HepG2 (cell line): ENCODE data around the gene NUDCD3. TPM values are rescaled to one million over a fixed set of nuclear protein-coding genes. Genes with fewer than 3 reads are reported as not detected.
A peak's percentile ranks its signal among the peaks of the same experiment; 100 is the strongest.

Source experiments
- FUBP1 ChIP-seq: sonication (generic); formaldehyde crosslinking; IDR thresholded peaks from 2 replicates; pipeline ENCODE4 v1.5.1; 2020; ENCODE audit warnings: missing genetic modification reagents, mild to moderate bottlenecking, borderline replicate concordance
- GLMP ChIP-seq: sonication (generic); formaldehyde crosslinking; IDR thresholded peaks from 2 replicates; pipeline ENCODE4 v1.9.0; 2021; ENCODE audit warnings: missing genetic modification reagents, mild to moderate bottlenecking, borderline replicate concordance
- HINFP ChIP-seq: sonication (generic); formaldehyde crosslinking; IDR thresholded peaks from 2 replicates; pipeline ENCODE4 v1.4.0; 2020; ENCODE audit warnings: low read depth, mild to moderate bottlenecking, missing genetic modification reagents
- HNRNPLL ChIP-seq: fragments of 200-400 bp; formaldehyde crosslinking; IDR thresholded peaks from 2 replicates; pipeline ENCODE4 v1.6.1; 2017; ENCODE audit warnings: mild to moderate bottlenecking, low read depth, low read length; ENCODE audit not compliant: poor library complexity, severe bottlenecking
- HOXA7 ChIP-seq: sonication (generic); formaldehyde crosslinking; IDR thresholded peaks from 2 replicates; pipeline ENCODE4 v1.8.1; 2022; ENCODE audit warnings: mild to moderate bottlenecking, missing genetic modification reagents, moderate library complexity
- KMT2A ChIP-seq: sonication (generic); formaldehyde crosslinking; IDR thresholded peaks from 2 replicates; pipeline ENCODE4 v1.4.0; 2020; ENCODE audit warnings: missing genetic modification reagents
- LBX2 ChIP-seq: sonication (generic); formaldehyde crosslinking; IDR thresholded peaks from 2 replicates; pipeline ENCODE4 v1.5.0; 2020; ENCODE audit warnings: missing genetic modification reagents, mild to moderate bottlenecking, borderline replicate concordance
- TEAD3 ChIP-seq: optimal IDR thresholded peaks from 2 replicates; pipeline ENCODE3; 2016; ENCODE audit warnings: borderline replicate concordance
- ZNF574 ChIP-seq: sonication (generic); formaldehyde crosslinking; IDR thresholded peaks from 2 replicates; pipeline ENCODE4 v1.4.0; 2020; ENCODE audit warnings: missing genetic modification reagents
- ZNF589 ChIP-seq: sonication (generic); formaldehyde crosslinking; conservative IDR thresholded peaks from 2 replicates; pipeline ENCODE4 v1.8.0; 2022; ENCODE audit warnings: mild to moderate bottlenecking, moderate library complexity, missing genetic modification reagents
- ZNF609 ChIP-seq: sonication (generic); formaldehyde crosslinking; IDR thresholded peaks from 2 replicates; pipeline ENCODE4 v1.4.0; 2020; ENCODE audit warnings: mild to moderate bottlenecking, missing genetic modification reagents, borderline replicate concordance
- polyA plus RNA-seq, 8 experiments: library from polyadenylated mRNA; depleted of rRNA in 3 of 8; stranded (reverse) in 7 of 8; unstranded in 1 of 8; fragments of >200 nt; fragmentation: Illumina TruSeq in 4 of 8; extraction: Trizol in 4 of 8; gene quantifications; 2 replicates each; pipeline versions ENCODE4 v1.2.1 to v1.2.3, GENCODE V29; 2011 to 2016; ENCODE audit warnings: low read depth in 4 of 8, missing spikeins in 1 of 8, mixed read lengths in 1 of 8; ENCODE audit not compliant: insufficient read depth in 1 of 8
- total RNA-seq, 5 experiments: library from RNA; depleted of rRNA; stranded (reverse); fragments of >200 nt; fragmentation: Illumina TruSeq; extraction: Trizol; gene quantifications; 2 replicates each; pipeline ENCODE4 v1.2.3, GENCODE V29; 2016; ENCODE audit warnings: low read depth in 1 of 5

The NUDCD3 gene
- total and polyA plus RNA-seq, 2 of the 13 experiments (the other 11 are each of a cell fraction or from before 2014, with no cell fraction given), result 20.8 to 49.9 TPM

- TF ChIP-seq HINFP (CRISPR knock-in tag), result peak; percentile 99
- TF ChIP-seq LBX2 (CRISPR knock-in tag), result no peak
- no peak for TF ChIP-seq HOXA7 (CRISPR knock-in tag)
- TF ChIP-seq KMT2A, result peak; percentile 88
- TF ChIP-seq ZNF609 (CRISPR knock-in tag), result no peak
- peak; percentile 19; the same call in 1 of the 2 replicates for TF ChIP-seq ZNF589 (CRISPR knock-in tag)
- TF ChIP-seq TEAD3 (CRISPR knock-in tag), result peak; percentile 55
- no peak for TF ChIP-seq GLMP
- no peak for TF ChIP-seq FUBP1
- TF ChIP-seq HNRNPLL, result peak; percentile 76
- peak; percentile 89 for TF ChIP-seq ZNF574 (CRISPR knock-in tag)
Observed at GRCh38 chr7:44490351-44491200, at the start of gene NUDCD3 (continued).
